GM19023 (cell line): Measurements from ENCODE around the gene STRA8.

Experiments
- ATAC-seq: cut with Tn5 transposase; IDR thresholded peaks from one replicate; pipeline ENCODE4 v1.9.1; 2021; ENCODE audit warnings: mild to moderate bottlenecking, moderate library complexity; ENCODE audit not compliant: unreplicated experiment

The STRA8 gene

DNA sequence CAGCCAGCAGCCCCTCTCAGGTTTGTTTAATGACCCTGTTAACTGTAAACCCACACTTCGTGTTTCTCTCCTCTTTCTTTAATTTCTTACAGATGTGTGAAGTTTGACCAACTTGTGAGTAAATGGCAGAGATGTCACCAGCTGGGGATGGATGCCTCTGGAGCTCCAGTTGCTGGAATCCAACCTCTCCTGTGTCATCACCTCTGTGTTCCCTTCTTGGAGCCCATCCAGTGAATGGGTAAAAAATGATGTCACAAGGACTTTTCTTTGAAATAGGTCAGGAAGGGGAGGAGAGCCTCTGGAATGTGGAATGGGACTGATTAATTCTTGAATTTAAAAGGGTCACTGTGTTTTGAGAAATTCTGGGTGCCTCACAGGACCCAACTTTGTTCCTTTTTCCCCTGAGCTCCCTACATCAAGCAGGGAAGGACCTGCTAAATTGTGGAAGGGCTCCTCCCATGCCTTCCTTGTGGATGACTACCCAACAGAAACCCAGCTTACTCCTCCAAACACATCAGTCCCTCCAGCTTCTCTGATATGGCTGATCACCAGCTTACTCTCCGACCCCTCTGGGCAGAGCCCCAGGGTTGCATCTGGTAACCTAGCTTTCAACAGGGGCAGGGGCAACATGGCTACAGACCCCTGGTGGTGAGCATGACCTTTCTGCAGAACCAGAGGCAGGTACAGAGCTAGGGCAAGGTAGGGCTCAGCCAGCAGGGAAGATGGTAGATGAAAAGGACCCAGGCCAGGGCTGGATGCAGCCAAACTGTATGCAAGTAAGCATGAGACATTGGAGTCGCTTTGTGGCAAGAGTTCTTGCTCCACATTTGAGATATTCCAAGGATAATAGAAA, 67.5 kb downstream of the STRA8 start:
- ATAC-seq = no peak
